ENCODE data around the gene CCSER1. TPM values are rescaled to one million over a fixed set of nuclear protein-coding genes. Genes with fewer than 3 reads are reported as not detected.

Gene CCSER1
- total RNA-seq, 1 experiment from 2014 or later, result 5.9 TPM

GRCh38 chr4:90582087-90582486, 454.9 kb downstream of the CCSER1 start:
- no TSS peak for BruUV-seq (replicated peaks)
- TF ChIP-seq EZH2 (IDR thresholded peaks at IDR 0.05; ENCODE audit: low read depth) (no peak), CTCF (conservative IDR thresholded peaks at IDR 0.05) (no peak)
- Histone ChIP-seq H2AFZ (no peak overlapping the region), H3K9me2 (ENCODE audit: insufficient read depth) (no peaks in the 10 kb centered on the region), H3K27ac (no peak overlapping the region), H3K4me2 (no peak overlapping the region), H3K4me1 (replicated peaks; ENCODE audit: insufficient read depth) (no peaks in the 10 kb centered on the region), H3K4me3 (no peak overlapping the region), H3K36me3 (ENCODE audit: low read depth) (no peaks in the 10 kb centered on the region), H3K27me3 (ENCODE audit: insufficient read depth, low read depth) (no peaks in the 10 kb centered on the region), H3K79me2 (ENCODE audit: low read depth) (no peaks in the 10 kb centered on the region), H3K9me3 (ENCODE audit: insufficient read depth, low read depth) (no peaks in the 10 kb centered on the region), H4K20me1 (ENCODE audit: insufficient read depth) (no peaks in the 10 kb centered on the region), H3F3A (ENCODE audit: insufficient read depth, low read depth) (no peaks in the 10 kb centered on the region)
- no peak for DNase-seq
- POLR2A ChIA-PET (ENCODE audit: unreplicated experiment), result no interaction called here
- intact Hi-C loops (cut with micrococcal nuclease; ENCODE audit: unreplicated experiment), result no loop called here
- CTCF ChIA-PET, result no interaction called here

GRCh38 chr4:90584051-90584450, 456.9 kb downstream of the CCSER1 start:
- H2AFZ ChIP-seq, result no peak overlapping the region
- no peaks in the 10 kb centered on the region for H3K4me1 ChIP-seq (replicated peaks; ENCODE audit: insufficient read depth)
- no peak overlapping the region for H3K4me3 ChIP-seq
- ChIA-PET CTCF (no interaction called here), POLR2A (ENCODE audit: unreplicated experiment) (no interaction called here)
- H3K27me3 ChIP-seq (ENCODE audit: insufficient read depth, low read depth), result no peaks in the 10 kb centered on the region
- no peaks in the 10 kb centered on the region for H3F3A ChIP-seq (ENCODE audit: insufficient read depth, low read depth)
- H3K4me2 ChIP-seq, result no peak overlapping the region
- intact Hi-C loops (cut with micrococcal nuclease; ENCODE audit: unreplicated experiment), result no loop called here
- no peaks in the 10 kb centered on the region for H3K9me3 ChIP-seq (ENCODE audit: insufficient read depth, low read depth)
- no peaks in the 10 kb centered on the region for H4K20me1 ChIP-seq (ENCODE audit: insufficient read depth)
- no TSS peak for BruUV-seq (replicated peaks)
- no peak for DNase-seq
- no peak for TF ChIP-seq CTCF (conservative IDR thresholded peaks at IDR 0.05)
- TF ChIP-seq EZH2 (IDR thresholded peaks at IDR 0.05; ENCODE audit: low read depth), result no peak
- H3K79me2 ChIP-seq (ENCODE audit: low read depth), result no peaks in the 10 kb centered on the region
- no peak overlapping the region for H3K27ac ChIP-seq
- no peaks in the 10 kb centered on the region for H3K36me3 ChIP-seq (ENCODE audit: low read depth)
- no peaks in the 10 kb centered on the region for H3K9me2 ChIP-seq (ENCODE audit: insufficient read depth)

GRCh38 chr4:90585961-90586360, 458.8 kb downstream of the CCSER1 start:
- no peak for TF ChIP-seq EZH2 (IDR thresholded peaks at IDR 0.05; ENCODE audit: low read depth)
- no peak for TF ChIP-seq CTCF (conservative IDR thresholded peaks at IDR 0.05)
- intact Hi-C loops (cut with micrococcal nuclease; ENCODE audit: unreplicated experiment), result no loop called here
- no peaks in the 10 kb centered on the region for H3K36me3 ChIP-seq (ENCODE audit: low read depth)
- DNase-seq, result no peak
- no peaks in the 10 kb centered on the region for H3K9me3 ChIP-seq (ENCODE audit: insufficient read depth, low read depth)
- H3K4me1 ChIP-seq (replicated peaks; ENCODE audit: insufficient read depth), result no peaks in the 10 kb centered on the region
- no peaks in the 10 kb centered on the region for H4K20me1 ChIP-seq (ENCODE audit: insufficient read depth)
- ChIA-PET CTCF (no interaction called here), POLR2A (ENCODE audit: unreplicated experiment) (no interaction called here)
- no peaks in the 10 kb centered on the region for H3K27me3 ChIP-seq (ENCODE audit: insufficient read depth, low read depth)
- H3K4me3 ChIP-seq, result no peak overlapping the region
- no TSS peak for BruUV-seq (replicated peaks)
- no peaks in the 10 kb centered on the region for H3F3A ChIP-seq (ENCODE audit: insufficient read depth, low read depth)
- no peak overlapping the region for H3K27ac ChIP-seq
- H3K79me2 ChIP-seq (ENCODE audit: low read depth), result no peaks in the 10 kb centered on the region
- no peaks in the 10 kb centered on the region for H3K9me2 ChIP-seq (ENCODE audit: insufficient read depth)
- H2AFZ ChIP-seq, result no peak overlapping the region
- H3K4me2 ChIP-seq, result no peak overlapping the region

Measured in PC-9 (cell line).